HG03064 (cell line): ENCODE data around the gene SLIT3.
A peak's percentile ranks its signal among the peaks of the same experiment; 100 is the strongest.

Source experiments
- ATAC-seq: cut with Tn5 transposase; IDR thresholded peaks from one replicate; pipeline ENCODE4 v1.9.1; 2021; ENCODE audit warnings: low read depth; ENCODE audit not compliant: unreplicated experiment

SLIT3 gene

DNA sequence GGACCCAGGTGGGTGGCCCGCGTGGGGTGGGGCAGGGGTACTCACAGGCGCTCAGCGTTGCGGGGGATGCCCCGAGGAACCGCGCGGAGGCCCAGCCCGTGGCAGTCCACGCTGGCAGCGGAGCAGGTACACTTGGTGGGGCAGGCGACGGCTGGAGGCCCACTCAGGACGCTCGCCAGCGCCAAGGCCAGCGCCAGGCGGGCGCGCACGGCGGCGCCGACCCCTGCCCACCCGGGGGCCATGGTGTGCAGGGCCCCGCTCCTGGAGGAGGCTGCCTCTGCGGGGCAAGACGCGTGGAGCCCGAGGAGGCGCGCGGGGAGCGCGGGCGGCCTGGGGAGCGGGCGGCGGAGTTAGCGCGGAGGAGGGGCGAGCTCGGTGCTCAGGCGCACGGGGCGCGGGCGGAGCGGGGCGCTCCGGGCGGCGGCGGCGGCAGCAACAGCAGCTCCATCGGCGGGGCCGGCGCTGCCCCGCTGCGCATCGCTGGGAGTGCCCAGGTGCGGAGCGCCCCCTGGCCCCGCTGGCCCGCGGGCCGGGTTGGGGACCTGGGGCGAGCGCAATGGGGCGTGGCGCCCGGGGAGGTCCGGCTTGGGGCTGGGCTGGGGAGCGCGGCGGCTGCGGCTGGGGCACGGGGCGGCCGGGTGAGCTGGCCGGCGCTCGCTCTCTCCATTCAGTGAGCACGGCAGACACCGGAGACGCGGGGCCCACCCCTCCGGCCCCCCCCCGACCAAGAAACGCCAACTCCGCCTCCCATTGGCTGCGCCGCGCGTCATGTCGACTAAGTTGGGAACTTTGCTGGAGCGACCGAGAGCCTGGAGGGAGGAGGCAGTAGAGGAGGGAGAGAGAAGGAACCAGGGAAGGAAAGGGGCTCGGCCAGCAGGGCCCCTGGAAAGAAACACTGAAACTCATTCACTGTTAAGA lies at the start of gene SLIT3:
SLIT3 (minus strand) TSS at position 672 of the 918 bp plus-strand sequence; CDS start at position 242, 430 bp downstream.
- ATAC-seq: no peak

DNA sequence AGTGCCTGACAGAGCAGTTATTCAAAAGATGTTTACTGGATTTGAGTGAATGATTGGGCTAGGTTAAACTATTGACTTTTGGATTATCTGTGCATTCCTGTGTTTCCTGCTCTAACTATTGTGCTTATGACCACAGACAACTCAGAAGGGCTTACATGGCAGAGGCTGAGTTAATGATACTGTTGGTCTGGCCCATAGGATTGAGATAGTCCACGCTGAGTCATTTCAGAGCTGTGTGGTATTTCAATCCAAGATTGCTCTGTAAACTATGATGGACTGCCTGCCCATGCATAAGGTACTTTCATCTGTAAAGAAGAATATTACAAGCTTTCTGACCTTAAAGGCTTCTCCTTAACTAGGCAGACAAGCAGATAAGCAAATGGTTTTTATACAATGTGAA lies 49.1 kb upstream of the SLIT3 start:
- ATAC-seq: no peak

DNA sequence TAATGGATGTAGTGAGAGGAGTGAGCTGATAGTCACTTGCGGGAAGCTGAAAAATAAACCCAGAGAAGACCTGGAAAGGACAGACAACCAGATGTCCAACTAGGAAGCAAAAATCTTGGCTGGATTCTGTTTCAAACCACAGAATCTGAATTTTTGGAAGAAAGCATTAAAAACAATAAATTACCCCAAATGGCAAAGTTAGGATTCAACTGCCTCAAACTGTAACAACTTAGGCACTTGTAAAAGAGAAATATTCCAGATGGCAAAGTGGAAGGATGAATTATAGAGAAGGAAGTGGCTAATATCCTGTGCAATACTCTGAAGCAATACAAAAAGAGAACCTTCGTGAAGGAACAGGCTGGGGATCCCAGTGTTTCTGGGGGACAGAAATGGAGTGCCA lies 46.8 kb upstream of the SLIT3 start:
- no peak for ATAC-seq

DNA sequence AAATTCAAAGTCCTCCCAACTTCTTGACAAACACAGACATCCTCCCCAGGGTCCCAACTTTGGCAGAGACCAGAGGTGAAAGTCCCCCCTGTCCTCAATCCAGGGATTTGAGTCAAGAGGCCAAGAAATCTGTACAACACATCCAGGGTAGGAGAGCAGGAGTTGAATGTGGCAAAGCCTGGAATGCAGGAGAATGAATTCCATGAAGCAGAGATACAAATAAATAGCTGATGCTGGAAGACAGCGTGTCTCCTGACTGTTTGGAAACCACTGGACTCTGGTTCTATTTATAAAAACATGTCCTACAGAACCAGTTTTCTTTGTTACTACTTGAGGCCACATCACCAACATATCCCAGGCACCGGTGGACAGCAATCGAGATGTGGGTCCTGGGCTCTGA lies 43.7 kb upstream of the SLIT3 start:
- no peak for ATAC-seq

DNA sequence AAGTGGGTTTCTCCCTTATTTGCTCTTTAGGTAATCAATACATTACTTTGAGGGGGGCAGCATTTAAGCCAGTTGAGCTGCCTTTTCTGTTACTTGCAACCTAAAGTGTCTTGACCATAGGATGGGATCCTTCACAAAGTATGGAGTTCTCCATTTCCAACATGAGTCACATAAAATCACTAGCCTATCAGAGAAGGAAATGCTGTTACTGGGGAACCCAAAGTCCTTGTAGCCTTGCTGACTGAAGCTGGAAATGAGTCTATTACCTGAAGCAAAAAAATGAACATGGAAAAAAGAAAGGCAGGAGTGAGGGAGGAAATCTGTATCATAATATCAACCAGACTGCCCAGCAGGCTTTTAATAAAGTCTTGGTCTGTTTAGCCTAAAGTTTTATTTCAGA lies 42.8 kb upstream of the SLIT3 start:
- no peak for ATAC-seq

DNA sequence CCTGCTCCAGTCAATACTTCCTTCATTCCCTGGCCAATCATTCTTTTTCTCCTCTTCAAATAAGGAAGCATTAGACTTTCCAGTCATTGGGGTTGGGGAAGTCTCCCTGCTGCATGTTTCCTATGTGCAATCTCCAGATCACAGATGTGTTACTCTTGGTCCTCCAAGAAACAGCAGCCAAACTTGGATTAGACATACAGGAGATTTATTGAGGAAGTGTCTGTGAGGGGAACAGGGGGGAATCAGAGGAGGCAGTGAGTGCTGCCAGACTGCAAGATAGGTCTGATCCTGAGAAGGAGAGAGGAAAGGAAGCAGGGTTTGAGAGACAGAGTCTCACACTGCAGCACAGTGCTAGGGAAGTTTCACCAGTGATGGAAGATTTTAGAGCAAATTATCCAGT lies 40.6 kb upstream of the SLIT3 start:
- ATAC-seq: no peak

DNA sequence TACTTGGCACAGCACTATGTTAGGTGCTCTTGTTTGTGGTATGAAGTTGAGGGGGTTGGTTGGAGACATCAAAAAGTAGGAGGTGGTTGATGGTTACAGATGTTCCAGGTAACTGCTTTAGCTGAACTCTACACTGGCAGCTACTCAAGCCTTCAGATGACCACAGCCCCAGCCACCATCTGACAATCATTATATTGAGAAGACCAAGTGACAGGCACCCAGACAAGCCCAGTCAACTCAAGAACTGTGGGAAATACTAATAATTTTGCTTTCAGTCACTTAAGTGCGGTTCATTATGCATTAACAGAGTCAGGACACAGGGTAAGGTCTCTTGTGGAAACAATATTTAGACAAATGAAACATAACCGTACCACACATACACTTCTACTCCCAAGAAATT lies 38.9 kb upstream of the SLIT3 start:
- ATAC-seq: peak; percentile 74

DNA sequence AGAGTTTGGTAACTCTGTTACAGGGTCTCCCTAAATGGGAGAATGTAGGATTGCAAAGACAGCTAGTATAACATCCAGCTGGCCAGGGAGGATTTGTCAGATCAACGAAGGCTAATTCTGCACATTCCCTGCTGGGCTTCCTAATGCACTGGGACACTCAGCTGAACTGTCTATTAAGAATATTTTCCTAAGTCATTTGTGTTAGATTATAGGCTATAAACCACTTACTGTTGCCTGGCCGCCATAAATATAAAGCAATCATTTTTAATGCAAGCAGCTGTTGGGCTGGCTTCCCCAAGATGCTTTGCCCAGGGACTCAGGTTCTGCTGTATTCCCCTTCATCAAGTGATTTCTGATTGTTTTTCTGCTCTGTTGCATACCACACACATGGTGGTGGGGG lies 35.3 kb upstream of the SLIT3 start:
- no peak for ATAC-seq

DNA sequence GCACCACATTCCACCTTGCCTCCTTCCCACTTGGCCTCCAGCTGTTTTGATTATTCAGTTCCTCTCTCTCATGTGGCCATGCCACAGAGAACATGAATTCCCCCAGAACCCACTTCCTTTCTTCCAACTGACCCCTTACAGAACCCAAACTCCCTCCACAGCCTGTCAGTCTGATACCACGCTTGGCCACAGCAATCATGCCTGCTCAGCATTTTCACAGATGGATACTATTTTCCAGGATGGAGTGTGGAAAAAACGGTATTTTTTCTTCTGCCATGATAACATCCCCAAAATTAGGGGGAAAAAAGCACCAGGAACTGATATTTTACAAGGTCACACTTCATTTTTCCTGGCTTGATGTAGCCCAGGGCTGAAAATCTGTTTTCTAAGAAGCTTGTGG lies 34.9 kb upstream of the SLIT3 start:
- no peak for ATAC-seq

DNA sequence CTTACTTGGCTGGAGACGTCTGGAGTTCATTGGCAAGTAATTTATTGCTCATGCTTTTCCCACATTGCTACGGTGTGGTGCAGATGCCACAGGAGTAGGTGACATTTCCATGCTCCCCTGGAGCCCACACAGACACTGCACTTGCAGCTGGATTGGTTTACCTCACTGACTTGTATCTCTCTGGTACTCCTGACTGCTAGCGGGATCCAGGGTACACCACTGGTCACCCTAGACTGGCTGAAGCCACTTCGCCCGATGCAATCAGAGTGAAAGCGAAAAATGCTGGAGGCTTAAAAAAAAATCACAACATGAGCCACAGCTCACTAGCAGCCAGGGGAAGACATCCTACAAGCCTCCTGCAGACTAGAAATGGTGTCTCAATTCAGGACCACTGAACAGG lies 32.6 kb upstream of the SLIT3 start:
- ATAC-seq: no peak

DNA sequence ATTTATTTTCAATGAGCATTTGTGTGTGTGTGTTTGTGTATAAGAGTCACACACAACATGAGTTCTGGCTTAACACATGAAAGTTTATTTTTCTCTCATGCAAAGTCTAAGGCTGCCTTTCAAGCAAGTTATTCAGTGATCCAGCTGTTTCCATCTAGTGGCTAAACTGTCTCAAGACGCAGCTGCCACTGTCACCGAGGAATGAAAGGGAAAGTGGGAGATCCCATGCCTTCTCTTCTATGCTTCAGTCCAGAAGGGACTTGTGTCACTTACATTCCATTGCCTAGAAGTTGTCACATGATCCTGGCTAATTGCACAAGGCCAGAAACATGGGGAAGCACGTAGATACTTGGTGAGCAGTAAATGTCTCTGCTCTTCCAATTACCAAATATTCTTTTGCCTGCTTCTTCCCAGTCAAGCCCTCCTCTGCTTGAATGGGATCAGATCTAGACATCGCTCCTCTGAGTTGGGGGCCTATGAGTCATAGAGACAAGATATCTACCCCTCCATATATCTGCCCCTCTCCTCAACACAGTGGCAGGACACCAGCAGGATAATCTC lies 30.4 kb upstream of the SLIT3 start:
- no peak for ATAC-seq

DNA sequence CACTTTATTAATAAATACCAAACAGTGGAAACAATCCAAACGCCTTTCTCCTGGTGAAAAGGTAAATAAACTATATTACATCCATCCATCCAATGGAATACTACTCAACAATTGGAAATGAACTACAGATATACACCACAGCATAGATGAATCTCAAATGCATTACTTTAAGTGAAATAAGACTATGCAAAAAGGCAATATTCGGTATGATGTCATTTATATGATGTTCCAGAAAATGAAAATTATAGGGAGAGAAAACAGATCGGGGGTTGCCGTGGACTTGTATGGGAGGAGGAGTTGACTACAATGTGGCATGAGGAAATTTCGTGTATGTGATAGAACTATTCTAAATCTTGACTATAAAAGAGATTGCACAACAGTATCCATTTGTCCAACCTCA lies 27.5 kb upstream of the SLIT3 start:
- no peak for ATAC-seq

DNA sequence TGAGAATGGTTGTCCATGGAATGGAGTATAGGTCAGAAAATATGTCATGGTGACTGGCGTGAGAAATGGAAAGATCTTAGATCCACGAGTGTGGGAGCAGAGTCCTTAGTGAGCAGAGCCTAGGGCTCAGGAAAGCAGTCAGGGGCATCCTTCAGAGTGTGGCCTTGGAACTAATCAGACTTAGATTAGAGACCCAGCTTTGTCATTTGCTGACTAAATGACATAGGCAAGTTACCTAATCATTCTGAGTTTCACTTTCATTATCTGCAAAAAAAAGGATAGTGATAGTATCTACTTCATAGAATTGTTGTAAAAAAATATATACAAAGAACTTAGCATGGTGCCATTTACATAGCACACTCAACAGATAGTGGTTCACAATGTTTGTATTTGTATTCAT lies 24.3 kb upstream of the SLIT3 start:
- no peak for ATAC-seq

DNA sequence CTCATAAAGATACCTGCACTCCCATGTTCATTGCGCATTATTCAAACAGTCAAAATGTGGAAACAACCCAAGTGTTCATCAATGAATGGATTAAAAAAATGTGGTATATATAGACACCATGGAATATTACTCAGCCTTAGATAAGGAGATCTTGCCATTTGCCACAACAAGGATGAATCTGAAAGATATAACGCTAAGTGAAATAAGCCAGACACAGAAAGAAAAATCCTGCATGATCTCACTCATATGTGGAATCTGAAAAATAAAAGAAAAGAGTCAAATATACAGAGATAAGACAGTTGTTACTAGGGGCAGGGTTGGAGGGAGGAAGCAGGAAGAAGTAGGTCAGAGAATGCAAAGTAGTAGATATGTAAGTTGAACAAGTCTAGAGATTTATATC lies 17.6 kb upstream of the SLIT3 start:
- no peak for ATAC-seq

DNA sequence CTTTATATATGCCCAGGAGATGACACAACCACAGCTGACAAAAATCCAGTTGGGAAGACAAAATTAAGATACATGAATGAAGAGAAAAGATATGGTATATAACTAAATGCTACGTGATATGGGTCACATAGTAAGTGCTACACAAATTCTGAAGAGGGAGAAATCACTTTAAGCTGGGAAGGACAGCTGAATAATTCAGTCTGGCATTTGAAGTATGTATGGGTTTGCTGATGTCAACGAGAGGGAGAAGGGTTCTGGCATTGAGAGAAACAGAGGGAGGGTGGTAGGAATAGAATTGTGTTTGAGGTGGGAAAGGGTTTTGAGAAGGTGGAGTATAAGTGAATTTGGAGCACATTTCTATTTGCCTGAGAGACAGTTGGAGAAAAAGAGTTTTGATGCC lies 6.7 kb upstream of the SLIT3 start:
- no peak for ATAC-seq

DNA sequence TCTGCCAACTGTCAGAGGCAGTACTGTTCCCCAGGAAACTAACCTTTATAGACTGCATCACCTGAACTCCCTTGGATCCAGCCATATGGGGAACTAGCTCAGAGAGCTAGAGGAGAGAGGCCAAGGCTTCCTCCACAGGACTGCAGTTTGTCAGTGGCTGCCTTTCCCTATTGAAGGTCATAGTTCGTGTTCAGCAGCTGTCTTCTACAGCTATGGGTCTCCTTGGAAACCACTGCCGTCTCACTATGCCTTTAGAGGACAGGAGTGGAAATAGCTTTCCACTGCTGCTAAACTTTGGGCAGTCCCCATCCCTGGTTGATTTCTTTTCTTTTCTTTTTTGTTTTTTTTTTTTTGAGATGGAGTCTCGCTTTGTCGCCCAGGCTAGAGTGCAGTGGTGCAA lies 4.4 kb upstream of the SLIT3 start:
- no peak for ATAC-seq

DNA sequence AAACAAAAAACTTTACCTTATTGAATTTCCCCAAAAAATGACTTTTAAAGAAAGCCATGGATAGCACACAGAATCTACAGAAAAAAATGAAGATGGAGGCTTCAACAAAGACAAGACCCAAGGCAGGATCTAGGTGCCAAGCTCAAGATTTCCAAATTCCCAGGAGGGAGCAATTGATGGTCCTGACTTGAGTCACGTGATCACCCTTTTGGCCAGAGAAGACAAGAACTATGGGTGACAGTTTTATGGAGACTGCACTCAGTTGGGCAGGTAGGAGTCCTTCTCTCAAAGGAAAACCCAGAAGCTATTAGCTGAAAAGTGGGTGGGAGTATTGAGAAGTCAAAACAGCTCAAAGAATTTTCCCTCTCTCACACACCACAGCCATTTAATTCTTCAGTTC lies 3.2 kb upstream of the SLIT3 start:
- ATAC-seq: no peak

DNA sequence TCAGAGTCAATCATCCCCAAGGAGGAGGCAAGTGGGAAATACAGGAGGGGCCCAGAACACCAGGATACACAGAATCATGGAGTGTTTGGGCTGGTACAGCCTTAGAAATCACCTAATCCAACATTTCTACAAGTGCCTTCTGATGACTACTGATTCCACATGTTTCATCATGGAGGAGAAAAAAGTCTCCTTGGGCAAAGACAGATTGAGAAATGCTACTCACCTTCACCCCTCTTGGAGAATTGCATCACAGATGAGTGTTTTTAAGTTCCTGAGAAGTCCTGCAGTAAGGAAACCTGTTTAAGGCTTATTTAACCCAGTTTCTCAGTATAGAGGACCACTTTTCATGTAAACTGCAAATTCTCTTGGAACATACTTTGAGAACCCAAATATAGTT lies 2.2 kb upstream of the SLIT3 start:
- ATAC-seq: no peak

DNA sequence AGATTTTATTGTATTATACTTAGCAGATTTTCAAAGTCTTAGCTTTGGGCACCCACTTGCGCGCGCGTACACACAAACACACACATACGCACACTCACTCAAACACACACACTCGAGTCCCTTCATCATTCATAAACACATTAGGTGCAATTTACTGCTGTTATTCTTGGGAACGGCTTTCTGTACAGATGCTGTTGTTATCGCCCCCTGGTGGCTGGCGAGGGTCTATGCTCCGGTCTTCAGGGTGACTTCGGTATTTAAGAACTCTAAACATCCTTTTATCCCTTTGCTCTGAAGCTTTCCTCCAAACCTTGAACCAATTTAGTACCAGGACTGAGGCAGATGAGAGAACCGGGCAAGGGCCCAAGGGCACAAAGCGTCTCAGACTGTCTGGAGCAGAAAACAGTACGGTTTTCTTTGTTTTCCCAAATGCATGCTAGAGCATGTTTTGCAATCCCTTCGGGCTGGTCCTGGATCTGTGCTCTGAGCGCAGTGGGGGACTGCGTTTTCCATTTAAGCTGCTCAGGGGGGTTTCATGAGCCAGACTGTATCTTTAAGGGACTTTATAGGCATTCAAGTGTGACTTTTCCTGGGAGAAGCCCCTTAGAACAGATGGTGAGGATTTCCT lies 1.7 kb upstream of the SLIT3 start:
- peak; percentile 87 for ATAC-seq

DNA sequence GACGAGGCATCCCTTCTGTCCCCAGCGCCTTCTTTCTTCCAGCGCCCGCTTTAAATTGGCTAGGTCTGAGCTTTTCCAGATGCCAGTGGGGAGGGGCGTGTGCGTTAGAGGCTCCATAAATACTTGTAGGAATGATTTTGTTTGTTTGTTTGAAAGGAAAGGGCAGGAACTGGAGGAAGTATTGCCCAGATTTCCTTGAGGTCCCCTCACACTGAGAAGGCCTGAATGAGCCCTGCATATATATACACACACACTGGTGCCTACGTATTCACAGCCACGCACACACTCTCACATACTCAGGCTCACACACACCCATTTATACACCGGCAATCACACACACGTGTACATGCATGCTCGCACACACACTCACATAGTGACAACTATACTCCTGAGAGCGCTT lies 1.0 kb upstream of the SLIT3 start:
- ATAC-seq: no peak

DNA sequence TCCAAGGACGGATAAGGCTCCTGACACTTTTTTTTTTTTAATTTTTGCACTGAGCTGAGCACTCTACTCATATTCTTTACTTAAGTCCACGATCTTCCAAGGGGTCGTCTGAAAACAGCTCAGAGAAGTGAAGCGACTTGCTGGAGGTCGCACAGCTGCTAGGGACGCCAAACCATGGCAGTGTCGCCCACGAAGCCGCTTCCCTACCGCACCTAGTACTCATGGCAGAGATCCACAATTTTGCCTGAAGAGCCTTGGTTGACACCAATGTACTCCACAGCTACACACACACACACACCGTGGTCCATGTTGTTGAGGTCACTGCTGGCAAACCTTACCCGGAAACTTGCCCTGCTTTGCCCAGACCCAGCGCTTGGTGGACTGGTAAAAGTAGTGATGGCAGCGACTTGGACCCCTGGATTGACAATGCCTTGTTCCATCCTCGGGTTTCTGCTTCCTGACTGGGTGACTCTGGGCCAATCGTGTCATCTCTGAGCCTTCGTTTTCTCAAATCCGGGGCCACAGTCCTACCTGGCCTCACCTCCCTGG lies 521 bp upstream of the SLIT3 start:
- no peak for ATAC-seq
